ENCODE results near the gene ADGRL3.

DNA sequence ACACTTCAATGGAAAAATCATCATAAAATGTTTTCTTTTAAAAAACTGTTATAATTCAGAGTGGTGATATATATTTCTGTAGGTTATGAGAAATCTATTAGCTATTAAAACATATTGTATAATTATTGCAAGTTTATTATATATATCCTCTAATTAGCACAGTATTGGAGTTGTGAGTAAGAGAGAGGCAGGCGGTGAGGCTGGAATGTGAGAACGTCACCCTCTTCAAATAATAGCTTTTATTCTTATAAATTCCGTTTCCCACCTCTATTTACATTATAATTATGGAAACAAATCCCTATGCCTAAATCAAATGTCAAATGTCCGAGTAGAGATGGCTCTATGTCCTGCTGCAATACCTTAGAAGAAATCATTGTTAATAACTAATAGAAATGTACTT is 292.9 kb downstream of the ADGRL3 start:
- no peak for TF ChIP-seq ISL1 (CRISPR knock-in tag; IDR thresholded peaks at IDR 0.05)
- TF ChIP-seq ZFP3 (CRISPR knock-in tag; IDR thresholded peaks at IDR 0.05) = no peak
- no peak for TF ChIP-seq OSR1 (CRISPR knock-in tag; IDR thresholded peaks at IDR 0.05)
- no peak for TF ChIP-seq ZNF8 (CRISPR knock-in tag; IDR thresholded peaks at IDR 0.05)
- TF ChIP-seq BACH2 (CRISPR knock-in tag; IDR thresholded peaks at IDR 0.05; ENCODE audit: borderline replicate concordance) = no peak
- no peak for TF ChIP-seq PATZ1 (CRISPR knock-in tag; IDR thresholded peaks at IDR 0.05; ENCODE audit: borderline replicate concordance)
- TF ChIP-seq PPARA (CRISPR knock-in tag; IDR thresholded peaks at IDR 0.05; ENCODE audit: borderline replicate concordance) = no peak
- no peak for TF ChIP-seq ZC3H10 (CRISPR knock-in tag; IDR thresholded peaks at IDR 0.05)
- TF ChIP-seq ESRRG (CRISPR knock-in tag; IDR thresholded peaks at IDR 0.05) = no peak
- TF ChIP-seq ARNTL (CRISPR knock-in tag; IDR thresholded peaks at IDR 0.05; ENCODE audit: borderline replicate concordance, low read depth) = no peak
- TF ChIP-seq ZNF565 (CRISPR knock-in tag; conservative IDR thresholded peaks at IDR 0.05; ENCODE audit: low read depth) = no peak
